H9 (cell line): Measurements from ENCODE around the gene TMEM132C. TPM values are rescaled to one million over a fixed set of nuclear protein-coding genes. Genes with fewer than 3 reads are reported as not detected.
A peak's percentile ranks its signal among the peaks of the same experiment; 100 is the strongest.

ENCODE experiments used
- DNase-seq: peaks from one replicate; pipeline ENCODE4 v3.0.0-alpha.2; 2017
- H2AFZ ChIP-seq: one replicate; pipeline ENCODE4 v1.6.1; 2013; ENCODE audit warnings: mild to moderate bottlenecking, low read length, control low read depth, moderate library complexity
- H2AK5ac ChIP-seq: 2 replicates; pipeline ENCODE4 v1.6.1; 2013; ENCODE audit warnings: low read length, control low read depth, mixed read lengths; ENCODE audit not compliant: insufficient read length
- H2BK120ac ChIP-seq: one replicate; pipeline ENCODE4 v1.6.1; 2013; ENCODE audit warnings: low read depth, mild to moderate bottlenecking, low read length, control low read depth, inconsistent platforms; ENCODE audit not compliant: poor library complexity, severe bottlenecking
- H2BK12ac ChIP-seq: 2 replicates; pipeline ENCODE4 v1.6.1; 2013; ENCODE audit warnings: low read length, control low read depth, mixed read lengths, low read depth; ENCODE audit not compliant: insufficient read length
- H2BK15ac ChIP-seq: 2 replicates; pipeline ENCODE4 v1.6.1; 2013; ENCODE audit warnings: low read depth, low read length, control low read depth
- H2BK20ac ChIP-seq: one replicate; pipeline ENCODE4 v1.6.1; 2013; ENCODE audit warnings: low read depth, mild to moderate bottlenecking, low read length, control low read depth, inconsistent platforms; ENCODE audit not compliant: poor library complexity, severe bottlenecking
- H2BK5ac ChIP-seq: 2 replicates; pipeline ENCODE4 v1.6.1; 2013; ENCODE audit warnings: low read length, control low read depth, mixed read lengths; ENCODE audit not compliant: insufficient read length
- H3K14ac ChIP-seq: 2 replicates; pipeline ENCODE4 v1.6.1; 2013; ENCODE audit warnings: low read length, control low read depth; ENCODE audit not compliant: insufficient read depth
- H3K18ac ChIP-seq: 2 replicates; pipeline ENCODE4 v1.6.1; 2013; ENCODE audit warnings: low read depth, mild to moderate bottlenecking, mixed read lengths, low read length, control low read depth; ENCODE audit not compliant: insufficient read length
- H3K23ac ChIP-seq: 2 replicates; pipeline ENCODE4 v1.6.1; 2013; ENCODE audit warnings: low read length, control low read depth, mixed read lengths, low read depth; ENCODE audit not compliant: insufficient read length
- H3K23me2 ChIP-seq: 2 replicates; pipeline ENCODE4 v1.6.1; 2013; ENCODE audit warnings: low read depth, mild to moderate bottlenecking, mixed read lengths, low read length, control low read depth; ENCODE audit not compliant: insufficient read length, poor library complexity, severe bottlenecking
- H3K27ac ChIP-seq: 2 replicates; pipeline ENCODE4 v1.5.1; 2013; ENCODE audit warnings: low read length, control low read depth, mixed read lengths, low read depth; ENCODE audit not compliant: insufficient read length
- H3K27me3 ChIP-seq: 2 replicates; pipeline ENCODE4 v1.6.1; 2013; ENCODE audit warnings: low read length, control low read depth, inconsistent platforms; ENCODE audit not compliant: insufficient read depth
- H3K4ac ChIP-seq: 2 replicates; pipeline ENCODE4 v1.6.1; 2013; ENCODE audit warnings: low read depth, mild to moderate bottlenecking, control low read depth, inconsistent platforms, low read length, moderate library complexity
- H3K4me1 ChIP-seq: 2 replicates; pipeline ENCODE4 v1.6.1; 2013; ENCODE audit warnings: low read length, control low read depth, inconsistent platforms; ENCODE audit not compliant: insufficient read depth
- H3K4me2 ChIP-seq: 2 replicates; pipeline ENCODE4 v1.6.1; 2013; ENCODE audit warnings: low read length, control low read depth, mixed read lengths; ENCODE audit not compliant: insufficient read length, insufficient read depth
- H3K56ac ChIP-seq: 2 replicates; pipeline ENCODE4 v1.6.1; 2013; ENCODE audit warnings: low read depth, mild to moderate bottlenecking, mixed read lengths, low read length, control low read depth; ENCODE audit not compliant: insufficient read length
- H3K79me1 ChIP-seq: 2 replicates; pipeline ENCODE4 v1.6.1; 2013; ENCODE audit warnings: low read depth, mild to moderate bottlenecking, moderate library complexity, low read length, control low read depth, inconsistent platforms; ENCODE audit not compliant: insufficient read depth, poor library complexity, severe bottlenecking
- H3K79me2 ChIP-seq: 2 replicates; pipeline ENCODE4 v1.6.1; 2013; ENCODE audit warnings: low read length, control low read depth, inconsistent platforms; ENCODE audit not compliant: insufficient read depth
- H3K9ac ChIP-seq: 2 replicates; pipeline ENCODE4 v1.6.1; 2013; ENCODE audit warnings: low read length, control low read depth, mixed read lengths; ENCODE audit not compliant: insufficient read length; ENCODE audit errors: extremely low read depth
- H3K9me3 ChIP-seq: one replicate; pipeline ENCODE4 v1.6.1; 2013; ENCODE audit warnings: low read depth, low read length, inconsistent platforms; ENCODE audit not compliant: control insufficient read depth
- H3T11ph ChIP-seq: one replicate; pipeline ENCODE4 v1.6.1; 2013; ENCODE audit warnings: mild to moderate bottlenecking, low read length, control low read depth, inconsistent platforms
- H4K20me1 ChIP-seq: one replicate; pipeline ENCODE4 v1.6.1; 2013; ENCODE audit not compliant: control insufficient read depth, insufficient read length, insufficient read depth
- H4K5ac ChIP-seq: 2 replicates; pipeline ENCODE4 v1.6.1; 2013; ENCODE audit warnings: low read depth, mild to moderate bottlenecking, mixed read lengths, low read length, control low read depth; ENCODE audit not compliant: insufficient read length
- H4K8ac ChIP-seq: replicated peaks from 2 replicates; pipeline ENCODE4 v1.6.1; 2013; ENCODE audit warnings: low read length, control low read depth, mixed read lengths, low read depth; ENCODE audit not compliant: insufficient read length
- H4K91ac ChIP-seq: 2 replicates; pipeline ENCODE4 v1.6.1; 2013; ENCODE audit warnings: low read depth, mild to moderate bottlenecking, moderate library complexity, mixed read lengths, low read length, control low read depth; ENCODE audit not compliant: insufficient read length
- H3K27ac Mint-ChIP-seq, 3 experiments: 2 replicates in 2 of 3; 3 replicates in 1 of 3; pipeline ENCODE4 v1.8.0; 2020 to 2021; ENCODE audit warnings: mixed read lengths in 3 of 3, mild to moderate bottlenecking in 1 of 3, moderate library complexity in 1 of 3
- H3K27me3 Mint-ChIP-seq: 2 replicates; pipeline ENCODE4 v1.8.0; 2021; ENCODE audit warnings: low read depth, mild to moderate bottlenecking, moderate library complexity, mixed read lengths
- H3K36me3 Mint-ChIP-seq, 3 experiments: 2 replicates in 2 of 3; 3 replicates in 1 of 3; pipeline ENCODE4 v1.8.0; 2020 to 2021; ENCODE audit warnings: low read depth in 3 of 3, mixed read lengths in 3 of 3; ENCODE audit not compliant: insufficient read depth in 1 of 3
- H3K4me1 Mint-ChIP-seq, 2 experiments: 2 replicates each; pipeline ENCODE4 v1.8.0; 2020; ENCODE audit warnings: mixed read lengths in 2 of 2
- H3K4me3 Mint-ChIP-seq, 2 experiments: 2 replicates in 1 of 2; 3 replicates in 1 of 2; pipeline ENCODE4 v1.8.0; 2020 to 2021; ENCODE audit warnings: mild to moderate bottlenecking in 2 of 2, mixed read lengths in 2 of 2, moderate library complexity in 1 of 2
- H3K9me3 Mint-ChIP-seq, 2 experiments: 2 replicates in 1 of 2; 3 replicates in 1 of 2; pipeline ENCODE4 v1.8.0; 2020; ENCODE audit warnings: mild to moderate bottlenecking in 2 of 2, mixed read lengths in 2 of 2, moderate library complexity in 1 of 2
- WGBS: extraction: QIAGEN DNeasy Blood & Tissue Kit; methylation state at CpG from one replicate; pipeline ENCODE4 v1.1.7; 2013; ENCODE audit warnings: missing lambda C conversion rate, low lambda C conversion rate, mixed read lengths; ENCODE audit not compliant: insufficient read length; ENCODE audit errors: extremely low coverage; 5-methylcytosine and 5-hydroxymethylcytosine counted together
- total RNA-seq: library from RNA; stranded (reverse); gene quantifications from 2 replicates; pipeline ENCODE4 v1.2.1, GENCODE V29; 2021
- TF ChIP-seq, protein P1 (sequence below): fragments of 200-600 bp; sonication (generic); conservative IDR thresholded peaks from 3 replicates; pipeline ENCODE4 v1.8.0; 2021; ENCODE audit warnings: antibody characterized with exemption, mild to moderate bottlenecking

Gene TMEM132C
- total RNA-seq, 1 experiment from 2014 or later = 0.22 TPM

- Histone ChIP-seq H3T11ph (no peak overlapping the region), H3K27ac (no peak overlapping the region), H3K56ac (no peak overlapping the region), H2BK5ac (no peak overlapping the region), H4K20me1 (no peaks in the 10 kb centered on the region), H3K4me1 (no peaks in the 10 kb centered on the region), H2BK15ac (no peak overlapping the region), H2BK120ac (no peak overlapping the region), H3K79me1 (no peaks in the 10 kb centered on the region), H4K8ac (no peak overlapping the region), H4K91ac (no peak overlapping the region), H2AFZ (no peak overlapping the region), H2BK12ac (no peak overlapping the region), H2AK5ac (no peak overlapping the region), H3K4me2 (no peak overlapping the region), H3K23me2 (no peaks in the 10 kb centered on the region), H2BK20ac (no peak overlapping the region), H4K5ac (no peak overlapping the region), H3K23ac (no peak overlapping the region), H3K9me3 (no peaks in the 10 kb centered on the region), H3K27me3 (no peaks in the 10 kb centered on the region), H3K14ac (no peak overlapping the region), H3K79me2 (no peaks in the 10 kb centered on the region), H3K4ac (no peak overlapping the region), H3K18ac (no peak overlapping the region), H3K9ac (no peak overlapping the region)
- Mint-ChIP-seq H3K27ac (no peak overlapping the region), H3K27me3 (peaks cover 58% of the 10 kb centered on the region), H3K36me3 (no peaks in the 10 kb centered on the region; a peak in 1 of 7 replicates), H3K4me1 (no peaks in the 10 kb centered on the region), H3K4me3 (no peak overlapping the region), H3K9me3 (no peaks in the 10 kb centered on the region)
- TF ChIP-seq, protein P1, sequence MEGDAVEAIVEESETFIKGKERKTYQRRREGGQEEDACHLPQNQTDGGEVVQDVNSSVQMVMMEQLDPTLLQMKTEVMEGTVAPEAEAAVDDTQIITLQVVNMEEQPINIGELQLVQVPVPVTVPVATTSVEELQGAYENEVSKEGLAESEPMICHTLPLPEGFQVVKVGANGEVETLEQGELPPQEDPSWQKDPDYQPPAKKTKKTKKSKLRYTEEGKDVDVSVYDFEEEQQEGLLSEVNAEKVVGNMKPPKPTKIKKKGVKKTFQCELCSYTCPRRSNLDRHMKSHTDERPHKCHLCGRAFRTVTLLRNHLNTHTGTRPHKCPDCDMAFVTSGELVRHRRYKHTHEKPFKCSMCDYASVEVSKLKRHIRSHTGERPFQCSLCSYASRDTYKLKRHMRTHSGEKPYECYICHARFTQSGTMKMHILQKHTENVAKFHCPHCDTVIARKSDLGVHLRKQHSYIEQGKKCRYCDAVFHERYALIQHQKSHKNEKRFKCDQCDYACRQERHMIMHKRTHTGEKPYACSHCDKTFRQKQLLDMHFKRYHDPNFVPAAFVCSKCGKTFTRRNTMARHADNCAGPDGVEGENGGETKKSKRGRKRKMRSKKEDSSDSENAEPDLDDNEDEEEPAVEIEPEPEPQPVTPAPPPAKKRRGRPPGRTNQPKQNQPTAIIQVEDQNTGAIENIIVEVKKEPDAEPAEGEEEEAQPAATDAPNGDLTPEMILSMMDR = peak; percentile 88
- WGBS = no CpG with 5 or more reads among the region's 15 CpGs
- DNase-seq = peak; percentile 87
Observed at GRCh38 chr12:128644664-128645296, 377.8 kb downstream of the TMEM132C start.
